Left ventricle myocardium inferior (tissue), 1 donor: ENCODE data around the gene MGLL. TPM values are rescaled to one million over a fixed set of nuclear protein-coding genes. Genes with fewer than 3 reads are reported as not detected.

Source experiments
- DNase-seq: peaks from one replicate; pipeline ENCODE4 v3.0.0-alpha.2; 2020
- H3K27ac ChIP-seq: fragments of 200-600 bp; replicated peaks from 2 replicates; pipeline ENCODE4 v1.8.0; 2021
- H3K27me3 ChIP-seq: fragments of 200-600 bp; 2 replicates; pipeline ENCODE4 v1.8.0; 2021; ENCODE audit warnings: low read depth
- H3K36me3 ChIP-seq: fragments of 200-600 bp; 2 replicates; pipeline ENCODE4 v1.8.0; 2021
- H3K4me1 ChIP-seq: fragments of 200-600 bp; 2 replicates; pipeline ENCODE4 v1.8.0; 2021
- H3K4me3 ChIP-seq: fragments of 200-600 bp; 2 replicates; pipeline ENCODE4 v1.8.0; 2021; ENCODE audit warnings: mild to moderate bottlenecking, moderate library complexity
- H3K9me3 ChIP-seq: fragments of 200-600 bp; replicated peaks from 2 replicates; pipeline ENCODE4 v1.8.0; 2021
- intact Hi-C: fragments of 100-400 bp; cut with micrococcal nuclease; formaldehyde crosslinking; loops from one replicate; pipeline ENCODE4 v1.11.0; 2022
- total RNA-seq: library from RNA; stranded (reverse); fragmentation: NEBNext Ultra II Directional; extraction: Animal tissue kit (Norgen Biotek cat#: 25700); gene quantifications from one replicate; pipeline ENCODE4 v1.2.1, GENCODE V29; 2021
- TF ChIP-seq, protein P1 (sequence below): fragments of 200-600 bp; IDR thresholded peaks from 2 replicates; pipeline ENCODE4 v1.8.0; 2021; ENCODE audit warnings: antibody characterized with exemption, mild to moderate bottlenecking, borderline replicate concordance
- donor health status: DM: no; HTN: yes; CAD: no; lungs with severe emphysema.

The MGLL gene
- total RNA-seq, 1 donor from 2014 or later: 67.0 TPM

DNA sequence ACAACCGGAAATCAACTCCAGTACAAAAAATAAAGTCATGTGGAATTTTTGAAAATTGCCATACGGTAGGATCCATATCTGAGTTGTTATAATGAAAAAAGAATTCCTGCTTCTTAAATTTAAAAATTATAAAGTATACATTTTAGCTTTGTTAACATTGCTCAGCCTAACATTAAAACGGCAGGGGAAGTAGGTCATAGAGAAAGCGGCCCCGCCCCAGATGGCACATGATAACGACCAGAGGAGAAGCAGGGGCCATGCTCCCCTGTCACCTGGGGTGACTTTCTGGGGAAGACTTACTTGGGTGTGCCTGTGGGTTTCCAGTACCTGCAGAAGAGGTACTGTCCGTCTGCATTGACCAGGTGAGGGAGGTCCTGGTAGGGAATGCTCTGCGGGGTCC, 921 bp downstream of the MGLL start:
- Histone ChIP-seq H3K9me3 (no peaks in the 10 kb centered on the region), H3K4me1 (peaks cover 69% of the 10 kb centered on the region), H3K27ac (peak overlapping the region; percentile 96), H3K36me3 (peaks cover 5% of the 10 kb centered on the region), H3K4me3 (peak overlapping the region; percentile 95), H3K27me3 (no peaks in the 10 kb centered on the region)
- DNase-seq: peak; percentile 42
- TF ChIP-seq, protein P1, sequence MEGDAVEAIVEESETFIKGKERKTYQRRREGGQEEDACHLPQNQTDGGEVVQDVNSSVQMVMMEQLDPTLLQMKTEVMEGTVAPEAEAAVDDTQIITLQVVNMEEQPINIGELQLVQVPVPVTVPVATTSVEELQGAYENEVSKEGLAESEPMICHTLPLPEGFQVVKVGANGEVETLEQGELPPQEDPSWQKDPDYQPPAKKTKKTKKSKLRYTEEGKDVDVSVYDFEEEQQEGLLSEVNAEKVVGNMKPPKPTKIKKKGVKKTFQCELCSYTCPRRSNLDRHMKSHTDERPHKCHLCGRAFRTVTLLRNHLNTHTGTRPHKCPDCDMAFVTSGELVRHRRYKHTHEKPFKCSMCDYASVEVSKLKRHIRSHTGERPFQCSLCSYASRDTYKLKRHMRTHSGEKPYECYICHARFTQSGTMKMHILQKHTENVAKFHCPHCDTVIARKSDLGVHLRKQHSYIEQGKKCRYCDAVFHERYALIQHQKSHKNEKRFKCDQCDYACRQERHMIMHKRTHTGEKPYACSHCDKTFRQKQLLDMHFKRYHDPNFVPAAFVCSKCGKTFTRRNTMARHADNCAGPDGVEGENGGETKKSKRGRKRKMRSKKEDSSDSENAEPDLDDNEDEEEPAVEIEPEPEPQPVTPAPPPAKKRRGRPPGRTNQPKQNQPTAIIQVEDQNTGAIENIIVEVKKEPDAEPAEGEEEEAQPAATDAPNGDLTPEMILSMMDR: no peak
- intact Hi-C loops: loop anchor here (5.0 kb wide), 1 partner anchor 74 kb away; no protein-coding TSS in a partner anchor

DNA sequence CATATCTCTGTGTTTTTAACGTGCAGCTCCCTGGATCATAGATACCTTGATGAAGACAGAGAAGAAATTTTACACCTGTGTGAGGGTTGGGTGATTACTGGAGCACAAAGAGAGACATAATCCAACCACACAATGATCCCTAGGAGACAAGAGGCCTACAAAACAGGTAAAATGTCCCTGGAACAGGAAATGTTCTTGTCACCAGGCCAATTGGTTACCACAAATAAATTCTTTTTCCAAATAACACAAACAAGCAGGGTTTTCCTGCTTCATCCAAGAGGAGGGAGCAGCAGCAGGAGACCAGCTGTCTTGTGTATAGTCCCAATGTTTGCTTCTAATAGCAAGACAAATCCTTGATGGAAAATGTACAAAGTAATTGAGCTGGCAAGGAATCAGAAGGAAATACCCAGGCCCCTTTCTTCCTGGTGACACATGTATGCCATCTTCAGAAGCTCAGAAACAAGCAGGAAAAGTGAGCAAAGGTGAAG, 1.4 kb downstream of the MGLL start:
- H3K4me1 ChIP-seq: peaks cover 74% of the 10 kb centered on the region
- no peaks in the 10 kb centered on the region for H3K27me3 ChIP-seq
- TF ChIP-seq, protein P1: no peak
- H3K36me3 ChIP-seq: peaks cover 11% of the 10 kb centered on the region
- H3K4me3 ChIP-seq: peak overlapping the region; percentile 95
- no peak for DNase-seq
- no peaks in the 10 kb centered on the region for H3K9me3 ChIP-seq
- intact Hi-C loops: loop anchor here (5.0 kb wide), 1 partner anchor 74 kb away; no protein-coding TSS in a partner anchor
- H3K27ac ChIP-seq: peak overlapping the region; percentile 96

DNA sequence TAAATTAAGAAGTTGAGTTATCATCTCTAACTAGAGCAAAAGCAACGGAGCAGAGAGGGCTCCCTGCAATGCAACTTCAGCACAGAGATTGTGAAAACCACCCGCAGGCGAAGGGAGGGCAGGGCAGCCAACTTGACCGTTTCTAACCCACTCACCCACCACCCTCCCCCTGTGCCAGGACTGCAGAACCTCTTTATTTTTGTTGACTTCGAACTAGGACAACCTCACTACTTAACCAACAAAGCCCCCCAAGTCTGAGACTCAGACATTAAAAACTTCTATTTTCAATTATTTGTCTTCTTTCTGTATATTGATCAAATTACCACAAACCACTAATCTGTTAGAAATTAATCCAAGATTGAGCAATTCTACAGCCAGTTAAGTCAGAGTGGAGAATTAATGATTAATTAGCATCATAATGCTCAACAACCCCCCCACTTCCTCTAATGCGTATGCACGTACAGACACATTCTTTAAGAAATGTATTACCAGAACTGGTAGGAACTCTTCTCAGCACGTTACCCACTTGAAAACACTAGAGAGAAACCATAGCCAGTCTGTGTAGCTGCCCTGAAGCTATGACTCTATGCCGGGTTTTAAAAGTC, 2.0 kb downstream of the MGLL start:
- TF ChIP-seq, protein P1: no peak
- H3K4me3 ChIP-seq: peak overlapping the region; percentile 95
- H3K9me3 ChIP-seq: no peaks in the 10 kb centered on the region
- intact Hi-C loops: loop anchor here (5.0 kb wide), 1 partner anchor 73 kb away; no protein-coding TSS in a partner anchor
- H3K4me1 ChIP-seq: peaks cover 80% of the 10 kb centered on the region
- no peak for DNase-seq
- no peaks in the 10 kb centered on the region for H3K27me3 ChIP-seq
- peak overlapping the region; percentile 96 for H3K27ac ChIP-seq
- peaks cover 16% of the 10 kb centered on the region for H3K36me3 ChIP-seq

DNA sequence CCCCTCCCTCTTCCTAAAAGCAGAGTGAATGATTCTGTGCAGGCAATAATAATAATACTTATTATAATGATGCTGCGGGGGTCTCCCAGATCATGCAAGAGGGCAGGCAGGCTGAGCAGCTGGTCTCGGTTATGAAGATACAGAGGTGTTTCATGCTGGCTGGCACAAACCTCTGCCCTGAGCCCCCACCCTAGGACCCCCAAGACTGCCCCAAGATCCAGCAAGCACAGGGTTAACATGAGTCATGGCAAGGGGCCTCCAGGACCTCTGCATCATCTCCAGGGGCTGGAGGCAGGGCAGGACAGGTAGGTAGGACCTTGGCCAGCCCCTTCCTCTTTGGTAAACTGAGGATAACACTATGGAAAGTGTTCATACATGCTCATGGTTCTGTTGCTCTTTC, 2.7 kb downstream of the MGLL start:
- H3K4me3 ChIP-seq: peak overlapping the region; percentile 95
- H3K36me3 ChIP-seq: peaks cover 21% of the 10 kb centered on the region
- H3K27me3 ChIP-seq: no peaks in the 10 kb centered on the region
- peaks cover 86% of the 10 kb centered on the region for H3K4me1 ChIP-seq
- H3K27ac ChIP-seq: peak overlapping the region; percentile 96
- no peaks in the 10 kb centered on the region for H3K9me3 ChIP-seq
- DNase-seq: no peak
- intact Hi-C loops: loop anchor here (5.0 kb wide), 1 partner anchor 72 kb away; no protein-coding TSS in a partner anchor
- TF ChIP-seq, protein P1: no peak

DNA sequence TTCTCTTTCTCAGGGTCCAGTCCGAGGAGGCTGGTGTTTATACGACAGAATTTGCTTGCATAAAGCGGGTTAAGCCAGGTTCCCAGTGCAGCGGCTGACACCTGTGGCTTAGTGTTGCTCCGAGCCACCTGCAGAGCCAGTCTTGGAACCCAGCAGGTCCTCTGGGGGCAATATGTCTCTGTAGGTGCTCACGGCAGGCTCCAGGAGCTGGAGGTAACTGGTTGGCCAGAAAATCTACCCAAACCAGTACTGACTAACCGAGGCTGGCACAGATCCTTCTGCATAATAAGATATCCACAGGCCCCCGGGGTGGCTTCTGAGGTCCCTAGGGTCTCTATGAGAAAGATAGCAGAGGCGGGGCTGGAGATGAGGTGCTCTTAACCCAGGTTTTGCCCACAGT, 3.2 kb downstream of the MGLL start:
- Histone ChIP-seq H3K27ac (peak overlapping the region; percentile 96), H3K9me3 (no peaks in the 10 kb centered on the region), H3K36me3 (peaks cover 24% of the 10 kb centered on the region), H3K27me3 (no peaks in the 10 kb centered on the region), H3K4me3 (peak overlapping the region; percentile 95), H3K4me1 (peaks cover 92% of the 10 kb centered on the region)
- intact Hi-C loops: no loop called here
- no peak for DNase-seq
- TF ChIP-seq, protein P1: no peak
